SH-SY5Y (cell line): Measurements from ENCODE around the gene CCDC157.

Experiments used
- GATA2 ChIP-seq: IDR thresholded peaks from 2 replicates; pipeline ENCODE4 v1.6.1; 2011; ENCODE audit warnings: mild to moderate bottlenecking, low read depth, low read length
- GATA3 ChIP-seq: IDR thresholded peaks from 2 replicates; pipeline ENCODE4 v1.6.1; 2011; ENCODE audit warnings: low read depth, mild to moderate bottlenecking, low read length, moderate library complexity

GRCh38 chr22:30424534-30425326, 67.9 kb downstream of the CCDC157 start:
- no peak for TF ChIP-seq GATA2
- TF ChIP-seq GATA3 = no peak
